Keratinocyte (primary cell): Measurements from ENCODE around the gene PARD3B. TPM values are rescaled to one million over a fixed set of nuclear protein-coding genes. Genes with fewer than 3 reads are reported as not detected.

Experiments
- DNase-seq: peaks from one replicate; pipeline ENCODE4 v3.0.0-alpha.2; 2011; ENCODE audit warnings: low read depth, missing footprints, low spot score
- FAIRE-seq: peaks from 2 replicates; lab custom pipeline; 2011; peaks lifted over from hg19 to GRCh38; lab: Jason Lieb, UNC
- H2AFZ ChIP-seq: 2 replicates; pipeline ENCODE4 v1.6.0; 2012; ENCODE audit warnings: low read length, control low read depth, inconsistent platforms; ENCODE audit not compliant: control insufficient read depth
- H3K27ac ChIP-seq: 2 replicates; pipeline ENCODE4 v1.5.1; 2011; ENCODE audit warnings: low read length; ENCODE audit not compliant: control insufficient read depth, insufficient read depth
- H3K27me3 ChIP-seq: 3 replicates; pipeline ENCODE4 v1.6.0; 2011; ENCODE audit warnings: low read length; ENCODE audit not compliant: control insufficient read depth, insufficient read depth; ENCODE audit errors: extremely low read depth
- H3K36me3 ChIP-seq, 2 experiments: 2 replicates in 1 of 2; 3 replicates in 1 of 2; pipeline ENCODE4 v1.5.1; 2011; ENCODE audit warnings: low read length in 2 of 2, mild to moderate bottlenecking in 1 of 2; ENCODE audit not compliant: control insufficient read depth in 2 of 2, insufficient read depth in 2 of 2; ENCODE audit errors: extremely low read depth in 1 of 2
- H3K4me1 ChIP-seq: 3 replicates; pipeline ENCODE4 v1.5.1; 2011; ENCODE audit warnings: low read length; ENCODE audit not compliant: control insufficient read depth, insufficient read depth; ENCODE audit errors: extremely low read depth
- H3K4me2 ChIP-seq: 3 replicates; pipeline ENCODE4 v1.6.0; 2011; ENCODE audit warnings: low read depth, low read length; ENCODE audit not compliant: control insufficient read depth, insufficient read depth; ENCODE audit errors: extremely low read depth
- H3K4me3 ChIP-seq, 3 experiments: fragments of 200-600 bp in 1 of 3; sonication (generic) in 1 of 3; 2 replicates in 2 of 3; 3 replicates in 1 of 3; pipeline ENCODE4 v1.5.1; 2011 to 2016; ENCODE audit warnings: low read length in 3 of 3, mild to moderate bottlenecking in 3 of 3, control low read depth in 2 of 3, inconsistent platforms in 1 of 3, low read depth in 1 of 3, mixed read lengths in 1 of 3, mixed run types in 1 of 3, moderate library complexity in 1 of 3; ENCODE audit not compliant: control insufficient read depth in 2 of 3, insufficient read depth in 2 of 3; ENCODE audit errors: extremely low read depth in 1 of 3
- H3K79me2 ChIP-seq: 2 replicates; pipeline ENCODE4 v1.6.0; 2012; ENCODE audit warnings: low read length; ENCODE audit not compliant: control insufficient read depth, insufficient read depth
- H3K9ac ChIP-seq: 3 replicates; pipeline ENCODE4 v1.6.0; 2011; ENCODE audit warnings: low read length; ENCODE audit not compliant: control insufficient read depth, insufficient read depth; ENCODE audit errors: extremely low read depth
- H3K9me1 ChIP-seq: 3 replicates; pipeline ENCODE4 v1.6.0; 2011; ENCODE audit warnings: low read length; ENCODE audit not compliant: control insufficient read depth, insufficient read depth; ENCODE audit errors: extremely low read depth
- H3K9me3 ChIP-seq: 2 replicates; pipeline ENCODE4 v1.5.1; 2012; ENCODE audit warnings: low read depth, low read length; ENCODE audit not compliant: control insufficient read depth
- H4K20me1 ChIP-seq: 3 replicates; pipeline ENCODE4 v1.6.0; 2011; ENCODE audit warnings: low read length; ENCODE audit not compliant: control insufficient read depth, insufficient read depth; ENCODE audit errors: extremely low read depth
- EZH2 ChIP-seq: IDR thresholded peaks from one replicate; pipeline ENCODE4 v1.6.1; 2012; ENCODE audit warnings: inconsistent platforms, mild to moderate bottlenecking, low read length, moderate library complexity
- dilution Hi-C: fragments of 300-500 bp; cut with MboI; formaldehyde crosslinking; loops from one replicate; pipeline ENCODE4 v1.7.0; 2020; ENCODE audit warnings: low sequenced_read_pairs; ENCODE audit not compliant: extremely low pct_ligation_motif_present
- polyA plus RNA-seq, 5 experiments: library from polyadenylated mRNA; depleted of rRNA in 3 of 5; stranded (reverse) in 3 of 5; stranded (forward) in 1 of 5; unstranded in 1 of 5; fragments of >200 nt; gene quantifications; 1 replicate in 1 of 5; 2 replicates in 3 of 5; 3 replicates in 1 of 5; pipeline versions ENCODE4 v1.2.1 to v1.2.3, GENCODE V29; 2011 to 2012; ENCODE audit warnings: missing spikeins in 2 of 5, low read depth in 1 of 5, low replicate concordance in 1 of 5
- TF ChIP-seq, protein P1 (sequence below), 3 experiments: IDR thresholded peaks in 1 of 3; conservative IDR thresholded peaks in 1 of 3; optimal IDR thresholded peaks in 1 of 3; 2 replicates in 2 of 3; 3 replicates in 1 of 3; pipeline versions ENCODE3 to v1.5.1; 2011; ENCODE audit warnings: low read length in 3 of 3, mild to moderate bottlenecking in 3 of 3, moderate library complexity in 2 of 3, control low read depth in 1 of 3, inconsistent platforms in 1 of 3; ENCODE audit not compliant: insufficient read depth in 2 of 3; ENCODE audit errors: extremely low read depth in 1 of 3

PARD3B gene
- polyA plus RNA-seq, 1 donor (not counting 4 experiments of a cell fraction or from before 2014, with no cell fraction given), result 1.2 TPM

DNA sequence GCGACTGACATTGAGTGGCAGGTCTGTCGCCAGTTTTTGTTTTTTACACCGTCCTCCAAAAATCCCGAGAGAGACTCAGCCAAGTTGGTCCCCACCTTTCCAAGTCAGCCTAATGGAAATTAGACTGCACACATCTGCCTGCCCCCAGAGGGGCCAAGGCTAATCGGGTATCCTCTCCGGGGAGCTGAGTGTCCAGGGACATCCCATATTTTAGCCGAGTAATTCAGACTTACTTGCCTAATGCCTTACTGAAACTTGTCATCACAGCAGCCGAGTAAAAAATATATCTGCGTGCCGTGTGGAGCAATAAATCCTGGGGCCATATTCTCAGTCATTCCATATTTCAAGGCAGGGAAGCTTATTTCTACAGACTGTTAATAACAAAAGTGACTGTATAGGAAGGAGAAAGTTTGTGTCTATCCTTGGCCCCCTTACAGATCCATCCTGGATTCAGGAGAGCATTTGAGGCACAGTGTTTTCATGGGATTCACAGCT is 1098.2 kb downstream of the PARD3B start:
- dilution Hi-C loops, result no loop called here
- Histone ChIP-seq H3K9ac (no peak overlapping the region), H3K4me3 (no peak overlapping the region), H2AFZ (peak overlapping the region; percentile 52), H3K4me1 (peaks cover 11% of the 10 kb centered on the region), H3K27ac (no peak overlapping the region), H4K20me1 (no peaks in the 10 kb centered on the region), H3K4me2 (no peak overlapping the region), H3K9me1 (no peaks in the 10 kb centered on the region), H3K36me3 (no peaks in the 10 kb centered on the region), H3K27me3 (no peaks in the 10 kb centered on the region), H3K9me3 (no peaks in the 10 kb centered on the region), H3K79me2 (no peaks in the 10 kb centered on the region)
- TF ChIP-seq, protein P1, sequence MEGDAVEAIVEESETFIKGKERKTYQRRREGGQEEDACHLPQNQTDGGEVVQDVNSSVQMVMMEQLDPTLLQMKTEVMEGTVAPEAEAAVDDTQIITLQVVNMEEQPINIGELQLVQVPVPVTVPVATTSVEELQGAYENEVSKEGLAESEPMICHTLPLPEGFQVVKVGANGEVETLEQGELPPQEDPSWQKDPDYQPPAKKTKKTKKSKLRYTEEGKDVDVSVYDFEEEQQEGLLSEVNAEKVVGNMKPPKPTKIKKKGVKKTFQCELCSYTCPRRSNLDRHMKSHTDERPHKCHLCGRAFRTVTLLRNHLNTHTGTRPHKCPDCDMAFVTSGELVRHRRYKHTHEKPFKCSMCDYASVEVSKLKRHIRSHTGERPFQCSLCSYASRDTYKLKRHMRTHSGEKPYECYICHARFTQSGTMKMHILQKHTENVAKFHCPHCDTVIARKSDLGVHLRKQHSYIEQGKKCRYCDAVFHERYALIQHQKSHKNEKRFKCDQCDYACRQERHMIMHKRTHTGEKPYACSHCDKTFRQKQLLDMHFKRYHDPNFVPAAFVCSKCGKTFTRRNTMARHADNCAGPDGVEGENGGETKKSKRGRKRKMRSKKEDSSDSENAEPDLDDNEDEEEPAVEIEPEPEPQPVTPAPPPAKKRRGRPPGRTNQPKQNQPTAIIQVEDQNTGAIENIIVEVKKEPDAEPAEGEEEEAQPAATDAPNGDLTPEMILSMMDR (optimal IDR thresholded peaks at IDR 0.05 in 1 of 3, IDR thresholded peaks at IDR 0.05 in 1 of 3, conservative IDR thresholded peaks at IDR 0.05 in 1 of 3; ENCODE audit: extremely low read depth in 1 of 3, insufficient read depth in 2 of 3, low read length in 3 of 3), result no peak
- no peak for TF ChIP-seq EZH2
- no peak for DNase-seq
- no peak for FAIRE-seq

DNA sequence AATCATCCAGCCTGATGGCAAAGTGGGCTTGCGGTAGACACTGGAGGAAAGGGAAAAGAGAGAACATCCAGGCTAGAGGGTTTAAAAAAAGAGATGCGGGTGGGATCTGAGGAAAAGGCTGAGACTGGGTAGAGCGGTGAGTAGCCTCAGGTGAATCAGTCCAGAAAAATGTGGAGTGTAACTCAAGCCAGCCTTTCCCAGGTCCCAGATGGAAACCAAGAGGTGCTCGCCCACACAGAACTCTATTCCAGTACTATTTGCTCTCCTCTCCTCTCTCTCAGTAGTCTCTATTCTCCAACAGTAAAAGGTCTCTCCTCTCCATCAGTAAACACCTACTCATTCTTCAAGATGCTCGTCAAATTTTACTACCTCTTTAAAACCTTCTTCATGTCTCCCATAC is 1098.7 kb downstream of the PARD3B start:
- TF ChIP-seq, protein P1 (optimal IDR thresholded peaks at IDR 0.05 in 1 of 3, IDR thresholded peaks at IDR 0.05 in 1 of 3, conservative IDR thresholded peaks at IDR 0.05 in 1 of 3; ENCODE audit: extremely low read depth in 1 of 3, insufficient read depth in 2 of 3, low read length in 3 of 3), result no peak
- no peak for TF ChIP-seq EZH2
- H3K9me1 ChIP-seq, result no peaks in the 10 kb centered on the region
- no peaks in the 10 kb centered on the region for H4K20me1 ChIP-seq
- H3K4me1 ChIP-seq, result peaks cover 11% of the 10 kb centered on the region
- H3K4me3 ChIP-seq, result no peak overlapping the region
- no peaks in the 10 kb centered on the region for H3K79me2 ChIP-seq
- H3K9me3 ChIP-seq, result no peaks in the 10 kb centered on the region
- DNase-seq (no peak), FAIRE-seq (peak; percentile 67)
- no peak overlapping the region for H3K27ac ChIP-seq
- peak overlapping the region; percentile 14 for H3K4me2 ChIP-seq
- no peaks in the 10 kb centered on the region for H3K36me3 ChIP-seq
- no peaks in the 10 kb centered on the region for H3K27me3 ChIP-seq
- H3K9ac ChIP-seq, result no peak overlapping the region
- H2AFZ ChIP-seq, result no peak overlapping the region
- dilution Hi-C loops, result no loop called here
